ENCODE data around the gene ZFAND3.

DNA sequence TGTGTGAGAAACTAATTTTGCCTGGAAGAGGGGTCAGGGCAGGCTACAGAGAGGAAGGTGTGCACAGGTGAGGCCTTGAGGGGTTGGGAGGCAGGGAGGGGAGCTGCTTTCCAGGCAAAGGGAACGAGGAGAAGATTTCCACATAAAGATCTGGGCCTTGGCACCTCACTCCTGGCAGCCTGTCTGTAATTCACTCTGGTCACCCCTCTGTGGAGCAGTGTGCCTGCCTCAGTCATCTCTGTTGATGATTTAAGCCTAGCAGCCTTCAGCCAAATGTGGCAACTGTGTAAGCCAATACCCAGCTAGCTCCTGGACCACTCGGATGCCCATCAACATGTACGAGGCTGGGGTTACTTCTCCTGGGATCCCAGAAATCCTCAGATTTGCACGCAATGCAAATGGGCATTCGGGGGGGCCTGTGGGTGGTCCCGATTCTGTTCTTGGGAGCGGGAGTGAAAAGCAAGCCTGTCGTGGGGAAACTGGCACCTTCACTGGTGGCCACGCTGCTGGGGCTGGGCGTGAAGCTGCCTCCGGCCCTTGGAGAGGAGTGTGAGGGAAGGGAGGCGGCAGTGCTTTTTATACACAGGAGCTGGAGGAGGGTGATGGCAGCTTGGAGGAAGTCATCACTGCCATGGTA lies 360.4 kb downstream of the ZFAND3 start:
- TF ChIP-seq, protein P1, sequence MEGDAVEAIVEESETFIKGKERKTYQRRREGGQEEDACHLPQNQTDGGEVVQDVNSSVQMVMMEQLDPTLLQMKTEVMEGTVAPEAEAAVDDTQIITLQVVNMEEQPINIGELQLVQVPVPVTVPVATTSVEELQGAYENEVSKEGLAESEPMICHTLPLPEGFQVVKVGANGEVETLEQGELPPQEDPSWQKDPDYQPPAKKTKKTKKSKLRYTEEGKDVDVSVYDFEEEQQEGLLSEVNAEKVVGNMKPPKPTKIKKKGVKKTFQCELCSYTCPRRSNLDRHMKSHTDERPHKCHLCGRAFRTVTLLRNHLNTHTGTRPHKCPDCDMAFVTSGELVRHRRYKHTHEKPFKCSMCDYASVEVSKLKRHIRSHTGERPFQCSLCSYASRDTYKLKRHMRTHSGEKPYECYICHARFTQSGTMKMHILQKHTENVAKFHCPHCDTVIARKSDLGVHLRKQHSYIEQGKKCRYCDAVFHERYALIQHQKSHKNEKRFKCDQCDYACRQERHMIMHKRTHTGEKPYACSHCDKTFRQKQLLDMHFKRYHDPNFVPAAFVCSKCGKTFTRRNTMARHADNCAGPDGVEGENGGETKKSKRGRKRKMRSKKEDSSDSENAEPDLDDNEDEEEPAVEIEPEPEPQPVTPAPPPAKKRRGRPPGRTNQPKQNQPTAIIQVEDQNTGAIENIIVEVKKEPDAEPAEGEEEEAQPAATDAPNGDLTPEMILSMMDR (IDR thresholded peaks at IDR 0.05; ENCODE audit: low read length): no peak
- TF ChIP-seq EZH2 (IDR thresholded peaks at IDR 0.05; ENCODE audit: borderline replicate concordance, low read length): no peak

Data from OCI-LY1 (cell line).